Activated naive CD8-positive, alpha-beta T cell treated with anti-CD3 and anti-CD28 coated beads for 36 hours (primary cell): ENCODE measurements around the gene KRT20. TPM values are rescaled to one million over a fixed set of nuclear protein-coding genes. Genes with fewer than 3 reads are reported as not detected.
"Not testable (repeated sequence)": the region's sequence is repeated elsewhere in the genome, so short reads cannot be mapped to it uniquely, and the experiment has no call there.

ENCODE experiments used
- DNase-seq: peaks from one replicate; pipeline ENCODE4 v3.0.0; 2021
- H3K27ac Mint-ChIP-seq: one replicate; pipeline ENCODE4 v1.8.0; 2022; ENCODE audit warnings: mild to moderate bottlenecking, moderate library complexity, mixed read lengths
- H3K27me3 Mint-ChIP-seq: one replicate; pipeline ENCODE4 v1.8.0; 2022; ENCODE audit warnings: mild to moderate bottlenecking, mixed read lengths
- H3K36me3 Mint-ChIP-seq: one replicate; pipeline ENCODE4 v1.8.0; 2021; ENCODE audit warnings: mild to moderate bottlenecking, mixed read lengths
- H3K4me1 Mint-ChIP-seq: one replicate; pipeline ENCODE4 v1.8.0; 2021; ENCODE audit warnings: mixed read lengths
- H3K4me3 Mint-ChIP-seq: one replicate; pipeline ENCODE4 v1.8.0; 2022; ENCODE audit warnings: mild to moderate bottlenecking, moderate library complexity, mixed read lengths
- H3K9me3 Mint-ChIP-seq: one replicate; pipeline ENCODE4 v1.8.0; 2022; ENCODE audit warnings: mixed read lengths
- total RNA-seq, 2 experiments: library from RNA; stranded (reverse); gene quantifications; one replicate each; pipeline ENCODE4 v1.2.3, GENCODE V29; 2021

KRT20 gene
- total RNA-seq, 2 experiments from 2014 or later, result not detected

- Mint-ChIP-seq H3K27me3 (peaks cover 10% of the 10 kb centered on the region), H3K4me3 (no peak overlapping the region), H3K36me3 (no peaks in the 10 kb centered on the region), H3K9me3 (no peaks in the 10 kb centered on the region), H3K4me1 (no peaks in the 10 kb centered on the region), H3K27ac (no peak overlapping the region)
- DNase-seq, result no peak
Observed at GRCh38 chr17:40873255-40873654, 11.8 kb downstream of the KRT20 start.

- Mint-ChIP-seq H3K36me3 (no peaks in the 10 kb centered on the region), H3K27ac (no peak overlapping the region), H3K4me3 (no peak overlapping the region), H3K4me1 (no peaks in the 10 kb centered on the region), H3K27me3 (peaks cover 10% of the 10 kb centered on the region), H3K9me3 (no peaks in the 10 kb centered on the region)
- no peak for DNase-seq
Observed at GRCh38 chr17:40872416-40872815, 12.6 kb downstream of the KRT20 start.

GRCh38 chr17:40871316-40871715 is 13.7 kb downstream of the KRT20 start:
- Mint-ChIP-seq H3K4me1 (no peaks in the 10 kb centered on the region), H3K9me3 (no peaks in the 10 kb centered on the region), H3K36me3 (no peaks in the 10 kb centered on the region), H3K27me3 (peaks cover 16% of the 10 kb centered on the region), H3K27ac (no peak overlapping the region), H3K4me3 (no peak overlapping the region)
- no peak for DNase-seq

GRCh38 chr17:40870136-40870535 is 14.9 kb downstream of the KRT20 start:
- Mint-ChIP-seq H3K4me3 (no peak overlapping the region), H3K36me3 (no peaks in the 10 kb centered on the region), H3K4me1 (no peaks in the 10 kb centered on the region), H3K27ac (no peak overlapping the region), H3K27me3 (peaks cover 21% of the 10 kb centered on the region), H3K9me3 (no peaks in the 10 kb centered on the region)
- DNase-seq, result no peak

GRCh38 chr17:40866838-40867237 is 18.2 kb downstream of the KRT20 start, which contains the start of gene KRT12:
Gene KRT12 (minus strand): TSS chr17:40867223. CDS start chr17:40867186, 37 bp downstream.
- no peak within 1 kb of the TSS for H3K27ac Mint-ChIP-seq
- no peaks in the 10 kb centered on the region for H3K36me3 Mint-ChIP-seq
- no peaks in the 10 kb centered on the region for H3K4me1 Mint-ChIP-seq
- DNase-seq, result no peak
- H3K9me3 Mint-ChIP-seq, result no peaks in the 10 kb centered on the region
- peaks cover 30% of the 10 kb centered on the region for H3K27me3 Mint-ChIP-seq
- H3K4me3 Mint-ChIP-seq, result no peak within 1 kb of the TSS

- Mint-ChIP-seq H3K4me1 (no peaks in the 10 kb centered on the region), H3K27ac (no peak overlapping the region), H3K4me3 (no peak overlapping the region), H3K9me3 (no peaks in the 10 kb centered on the region), H3K36me3 (no peaks in the 10 kb centered on the region), H3K27me3 (peaks cover 23% of the 10 kb centered on the region)
- DNase-seq, result no peak
Observed at GRCh38 chr17:40864661-40865390, 20.2 kb downstream of the KRT20 start.

GRCh38 chr17:40862985-40863733 is 21.9 kb downstream of the KRT20 start:
- Mint-ChIP-seq H3K27me3 (peaks cover 20% of the 10 kb centered on the region), H3K36me3 (no peaks in the 10 kb centered on the region), H3K4me1 (no peaks in the 10 kb centered on the region), H3K9me3 (no peaks in the 10 kb centered on the region), H3K4me3 (no peak overlapping the region), H3K27ac (no peak overlapping the region)
- DNase-seq, result peak; percentile 23

- H3K9me3 Mint-ChIP-seq, result no peaks in the 10 kb centered on the region
- H3K27ac Mint-ChIP-seq, result no peak overlapping the region
- H3K27me3 Mint-ChIP-seq, result peaks cover 7% of the 10 kb centered on the region
- DNase-seq, result no peak
- H3K4me1 Mint-ChIP-seq, result peaks cover 3% of the 10 kb centered on the region
- H3K36me3 Mint-ChIP-seq, result no peaks in the 10 kb centered on the region
- no peak overlapping the region for H3K4me3 Mint-ChIP-seq
Observed at GRCh38 chr17:40859536-40859935, 25.5 kb downstream of the KRT20 start.

GRCh38 chr17:40858667-40859066 is 26.4 kb downstream of the KRT20 start:
- not testable (repeated sequence) for DNase-seq, H3K36me3 Mint-ChIP-seq, H3K4me1 Mint-ChIP-seq, H3K4me3 Mint-ChIP-seq, H3K27me3 Mint-ChIP-seq, H3K9me3 Mint-ChIP-seq, H3K27ac Mint-ChIP-seq

GRCh38 chr17:40857535-40857934 is 27.5 kb downstream of the KRT20 start:
- H3K27me3 Mint-ChIP-seq, result peaks cover 8% of the 10 kb centered on the region
- peaks cover 3% of the 10 kb centered on the region for H3K4me1 Mint-ChIP-seq
- H3K27ac Mint-ChIP-seq, result no peak overlapping the region
- no peak for DNase-seq
- no peak overlapping the region for H3K4me3 Mint-ChIP-seq
- H3K36me3 Mint-ChIP-seq, result no peaks in the 10 kb centered on the region
- no peaks in the 10 kb centered on the region for H3K9me3 Mint-ChIP-seq

GRCh38 chr17:40854175-40854814 is 30.7 kb downstream of the KRT20 start:
- Mint-ChIP-seq H3K36me3 (no peaks in the 10 kb centered on the region), H3K9me3 (no peaks in the 10 kb centered on the region), H3K4me3 (no peak overlapping the region), H3K27me3 (peaks cover 8% of the 10 kb centered on the region), H3K27ac (no peak overlapping the region), H3K4me1 (peaks cover 3% of the 10 kb centered on the region)
- DNase-seq, result no peak

GRCh38 chr17:40852364-40852763 is 32.7 kb downstream of the KRT20 start:
- Mint-ChIP-seq H3K4me3 (no peak overlapping the region), H3K27me3 (peaks cover 8% of the 10 kb centered on the region), H3K36me3 (no peaks in the 10 kb centered on the region), H3K4me1 (peaks cover 3% of the 10 kb centered on the region), H3K9me3 (no peaks in the 10 kb centered on the region), H3K27ac (no peak overlapping the region)
- no peak for DNase-seq

GRCh38 chr17:40850293-40850972 is 34.6 kb downstream of the KRT20 start:
- Mint-ChIP-seq H3K36me3 (no peaks in the 10 kb centered on the region), H3K27me3 (peaks cover 14% of the 10 kb centered on the region), H3K4me1 (no peaks in the 10 kb centered on the region), H3K9me3 (no peaks in the 10 kb centered on the region), H3K27ac (no peak overlapping the region), H3K4me3 (no peak overlapping the region)
- DNase-seq, result no peak

- Mint-ChIP-seq H3K27ac (no peak overlapping the region), H3K4me3 (no peak overlapping the region), H3K27me3 (peaks cover 16% of the 10 kb centered on the region), H3K36me3 (no peaks in the 10 kb centered on the region), H3K9me3 (no peaks in the 10 kb centered on the region), H3K4me1 (no peaks in the 10 kb centered on the region)
- DNase-seq, result no peak
Observed at GRCh38 chr17:40849723-40850122, 35.3 kb downstream of the KRT20 start.
